Measurements from ENCODE around the gene UBE2H.

GRCh38 chr7:129939881-129940280 is 12.9 kb downstream of the UBE2H start:
- TF ChIP-seq CTCF (IDR thresholded peaks at IDR 0.05) (no peak), EP300 (IDR thresholded peaks at IDR 0.05) (no peak), POLR2AphosphoS5 (IDR thresholded peaks at IDR 0.05) (no peak), POLR2A (IDR thresholded peaks at IDR 0.05) (no peak)

All from stomach (tissue), 4 donors.